IPS-18a (cell line): ENCODE results near the gene CA7.

Experiments
- H3K27ac ChIP-seq: one replicate; pipeline ENCODE4 v1.5.1; 2013; ENCODE audit warnings: low read length
- H3K27me3 ChIP-seq: one replicate; pipeline ENCODE4 v1.6.1; 2013; ENCODE audit warnings: mild to moderate bottlenecking, low read length; ENCODE audit not compliant: control insufficient read depth, insufficient read depth
- H3K36me3 ChIP-seq: one replicate; pipeline ENCODE4 v1.6.1; 2013; ENCODE audit warnings: low read depth, low read length; ENCODE audit not compliant: control insufficient read depth
- H3K4me1 ChIP-seq: one replicate; pipeline ENCODE4 v1.6.1; 2013; ENCODE audit warnings: low read depth, low read length; ENCODE audit not compliant: control insufficient read depth
- H3K4me3 ChIP-seq: one replicate; pipeline ENCODE4 v1.5.1; 2013; ENCODE audit warnings: low read length
- H3K9ac ChIP-seq: one replicate; pipeline ENCODE4 v1.6.1; 2013; ENCODE audit warnings: mild to moderate bottlenecking, low read length, moderate library complexity
- H3K9me3 ChIP-seq: one replicate; pipeline ENCODE4 v1.6.1; 2013; ENCODE audit warnings: low read depth, low read length; ENCODE audit not compliant: control insufficient read depth

CA7 gene

DNA sequence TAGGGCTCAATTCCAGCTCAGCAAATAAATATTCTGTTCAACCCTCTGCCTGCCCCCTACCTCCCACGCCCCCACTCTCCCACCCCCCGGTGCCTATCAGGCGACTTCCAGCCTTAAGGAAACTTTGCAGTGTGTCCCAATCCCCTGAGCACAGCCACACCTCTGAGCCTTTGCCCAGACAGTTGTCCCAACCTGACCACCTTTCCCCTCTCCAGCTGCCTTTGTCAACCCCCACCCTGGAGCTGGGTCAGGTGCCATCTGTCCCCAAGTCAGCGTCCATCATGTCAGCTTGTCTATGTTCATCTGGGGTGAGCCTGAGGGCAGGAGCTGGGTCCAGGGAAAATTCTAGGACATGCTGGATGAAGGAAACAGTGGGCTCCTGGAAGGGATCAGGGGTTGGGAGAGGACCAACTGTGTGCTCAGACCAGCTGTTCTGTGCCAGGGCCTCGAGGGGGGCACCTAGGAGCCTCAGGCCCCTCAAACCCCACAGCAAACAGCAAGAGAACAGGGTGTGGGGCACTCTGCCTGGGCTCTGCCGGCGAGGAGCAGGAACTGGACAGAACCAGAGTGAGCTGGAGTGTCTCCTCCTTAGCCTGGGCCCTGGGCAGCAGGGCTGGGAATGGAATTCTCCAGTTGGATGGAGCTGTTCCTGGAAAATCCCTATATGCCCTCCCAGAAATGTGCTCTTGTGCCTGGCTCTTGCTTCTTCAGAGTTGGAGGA is 56.7 kb downstream of the CA7 start:
- H3K4me1 ChIP-seq = no peaks in the 10 kb centered on the region
- H3K36me3 ChIP-seq = no peaks in the 10 kb centered on the region
- no peak overlapping the region for H3K9ac ChIP-seq
- no peak overlapping the region for H3K4me3 ChIP-seq
- no peak overlapping the region for H3K27ac ChIP-seq
- H3K9me3 ChIP-seq = no peaks in the 10 kb centered on the region
- no peaks in the 10 kb centered on the region for H3K27me3 ChIP-seq

- Histone ChIP-seq H3K9me3 (no peaks in the 10 kb centered on the region), H3K27ac (no peak overlapping the region), H3K4me1 (no peaks in the 10 kb centered on the region), H3K27me3 (no peaks in the 10 kb centered on the region), H3K36me3 (no peaks in the 10 kb centered on the region), H3K9ac (no peak overlapping the region), H3K4me3 (no peak overlapping the region)
These were observed 57.4 kb downstream of the CA7 start for GRCh38 chr16:66901626-66902025.

GRCh38 chr16:66902648-66903543 is 58.7 kb downstream of the CA7 start:
- H3K4me3 ChIP-seq = no peak overlapping the region
- no peaks in the 10 kb centered on the region for H3K27me3 ChIP-seq
- H3K9me3 ChIP-seq = no peaks in the 10 kb centered on the region
- no peaks in the 10 kb centered on the region for H3K36me3 ChIP-seq
- no peaks in the 10 kb centered on the region for H3K4me1 ChIP-seq
- H3K9ac ChIP-seq = no peak overlapping the region
- H3K27ac ChIP-seq = no peak overlapping the region
